Measurements from ENCODE around the gene NRXN2. TPM values are rescaled to one million over a fixed set of nuclear protein-coding genes. Genes with fewer than 3 reads are reported as not detected.

The NRXN2 gene
- 14.9 TPM for polyA plus RNA-seq (2013, experiment 1 of 4)
- polyA plus RNA-seq (2013, experiment 2 of 4) = 13.0 TPM
- 16.0 TPM for polyA plus RNA-seq (2013, experiment 3 of 4)
- 13.4 TPM for polyA plus RNA-seq (2013, experiment 4 of 4)

DNA sequence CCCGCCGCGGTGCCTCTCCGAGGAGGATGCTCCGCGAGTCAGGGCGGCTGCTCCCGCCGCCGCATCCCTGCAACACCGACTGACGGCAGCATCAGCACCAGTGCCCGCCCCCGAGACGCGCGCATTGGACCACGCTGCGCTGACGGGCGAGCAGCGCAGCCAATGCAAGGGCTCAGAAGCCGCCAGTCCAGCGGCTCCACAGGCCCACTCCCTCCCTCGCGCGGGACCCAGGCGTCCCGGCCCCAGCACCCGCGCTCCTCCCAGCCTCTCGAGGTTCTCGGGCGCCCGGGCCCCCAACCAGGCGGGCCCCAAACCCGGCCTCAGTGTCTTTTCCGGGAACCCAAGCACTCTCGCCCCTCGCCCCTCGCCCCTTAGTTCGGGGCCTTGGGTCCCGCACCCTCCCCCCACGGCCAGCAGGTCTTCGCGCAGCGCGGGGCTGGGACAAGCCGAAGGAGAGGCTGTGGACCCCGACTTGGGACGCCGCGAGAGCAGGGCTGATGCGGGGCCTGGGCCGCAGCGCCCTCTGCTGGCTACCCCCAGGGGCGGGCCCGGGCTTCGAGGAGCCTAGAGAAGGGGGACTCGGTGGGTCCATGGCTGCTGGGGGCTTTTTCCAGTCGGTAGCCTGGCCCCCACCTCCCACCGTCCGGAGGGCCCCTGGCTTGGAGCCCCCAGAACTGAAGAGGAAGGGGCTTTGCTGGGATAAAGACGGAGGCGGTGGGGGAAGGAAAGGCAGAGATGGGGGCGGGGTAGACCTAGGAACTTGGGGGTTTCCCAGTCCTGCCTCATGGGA is at the start of gene NRXN2:
NRXN2 (minus strand) TSS at position 81 of the 790 bp plus-strand sequence. CDS start 9,498 bp downstream, outside the sequence.
- H3K4me3 ChIP-seq (ENCODE audit: insufficient read depth, low read depth, low read length) = peak within 1 kb of the TSS; percentile 66
- H3K9me3 ChIP-seq (ENCODE audit: control insufficient read depth, low read length) = no peaks in the 10 kb centered on the region
- 3% methylated on average over 66 of the region's 66 CpGs for WGBS, 2 experiments
- H3K4me1 ChIP-seq (ENCODE audit: control insufficient read depth, insufficient read depth, low read length) = peaks cover 18% of the 10 kb centered on the region
- H3K27me3 ChIP-seq (ENCODE audit: control insufficient read depth, insufficient read depth, low read length, poor library complexity, severe bottlenecking) = peaks cover 30% of the 10 kb centered on the region
- H3K36me3 ChIP-seq (ENCODE audit: control insufficient read depth, insufficient read depth, low read length) = no peaks in the 10 kb centered on the region
- peak within 1 kb of the TSS; percentile 53 for H3K27ac ChIP-seq (ENCODE audit: insufficient read depth, low read depth, low read length, poor library complexity, severe bottlenecking)

DNA sequence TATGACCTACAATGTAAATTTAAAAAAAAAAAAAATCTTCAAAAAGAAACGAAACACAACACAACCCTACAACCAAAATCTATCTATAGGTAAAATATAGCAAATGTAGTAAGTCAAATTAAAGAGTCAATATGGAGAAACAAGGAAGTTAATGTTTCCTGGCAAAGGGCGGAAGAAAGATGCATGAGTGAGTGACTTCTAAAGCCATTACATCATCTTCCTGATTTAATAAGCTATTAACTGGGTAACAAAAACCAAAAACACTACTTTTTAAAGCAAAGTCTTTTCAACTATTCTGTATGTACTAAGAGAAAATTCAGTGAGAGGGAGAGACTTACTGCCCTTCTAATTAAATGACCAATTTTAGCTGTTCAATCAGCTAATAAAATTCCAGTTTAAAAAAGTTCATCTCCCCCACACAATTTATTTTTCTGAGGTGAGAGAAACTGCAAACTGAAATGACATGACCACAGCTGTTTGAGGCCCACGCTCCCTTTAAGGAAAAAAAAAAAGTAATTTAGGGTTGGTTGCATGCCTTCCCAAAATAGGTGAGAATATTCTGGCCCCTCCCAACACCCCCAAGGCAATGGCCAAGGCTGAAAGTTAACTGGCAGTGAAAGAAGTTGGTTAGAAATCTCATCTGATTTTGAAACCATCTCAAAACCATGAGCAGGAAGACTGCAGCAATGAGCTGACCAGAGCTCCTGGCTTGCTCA is 49.5 kb upstream of the NRXN2 start:
- Histone ChIP-seq H3K4me1 (ENCODE audit: control insufficient read depth, insufficient read depth, low read length) (peaks cover 7% of the 10 kb centered on the region), H3K4me3 (ENCODE audit: insufficient read depth, low read depth, low read length) (no peak overlapping the region), H3K36me3 (ENCODE audit: control insufficient read depth, insufficient read depth, low read length) (peaks cover 82% of the 10 kb centered on the region), H3K27ac (ENCODE audit: insufficient read depth, low read depth, low read length, poor library complexity, severe bottlenecking) (no peak overlapping the region), H3K9me3 (ENCODE audit: control insufficient read depth, low read length) (no peaks in the 10 kb centered on the region), H3K27me3 (ENCODE audit: control insufficient read depth, insufficient read depth, low read length, poor library complexity, severe bottlenecking) (no peaks in the 10 kb centered on the region)
- WGBS, 2 experiments = 90 to 100% methylated on average over 2 of the region's 3 CpGs

DNA sequence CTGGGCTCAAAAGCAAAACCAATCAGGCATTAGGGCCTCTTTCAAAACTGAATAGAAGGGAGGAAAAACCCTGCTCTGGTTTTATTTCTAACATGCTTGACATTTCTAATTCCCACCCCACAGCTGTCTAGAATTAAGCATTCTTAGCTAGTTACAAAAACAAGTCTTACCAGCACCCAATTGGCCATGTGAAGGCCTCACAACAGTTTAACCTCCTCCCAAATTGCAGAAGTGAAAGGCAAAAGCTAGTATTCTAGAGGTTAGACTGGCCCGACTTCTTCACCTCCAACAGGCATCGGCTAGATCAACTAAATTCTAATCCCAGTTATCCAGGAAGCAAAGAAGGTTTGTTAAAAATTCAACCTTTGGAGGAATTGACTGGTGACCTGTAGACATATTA is 48.9 kb upstream of the NRXN2 start:
- Histone ChIP-seq H3K9me3 (ENCODE audit: control insufficient read depth, low read length) (no peaks in the 10 kb centered on the region), H3K27me3 (ENCODE audit: control insufficient read depth, insufficient read depth, low read length, poor library complexity, severe bottlenecking) (no peaks in the 10 kb centered on the region), H3K27ac (ENCODE audit: insufficient read depth, low read depth, low read length, poor library complexity, severe bottlenecking) (no peak overlapping the region), H3K4me3 (ENCODE audit: insufficient read depth, low read depth, low read length) (no peak overlapping the region), H3K4me1 (ENCODE audit: control insufficient read depth, insufficient read depth, low read length) (peaks cover 11% of the 10 kb centered on the region), H3K36me3 (ENCODE audit: control insufficient read depth, insufficient read depth, low read length) (peaks cover 88% of the 10 kb centered on the region)
- 88 to 100% methylated on average over 1 to 2 of the region's 2 CpGs for WGBS, 2 experiments

DNA sequence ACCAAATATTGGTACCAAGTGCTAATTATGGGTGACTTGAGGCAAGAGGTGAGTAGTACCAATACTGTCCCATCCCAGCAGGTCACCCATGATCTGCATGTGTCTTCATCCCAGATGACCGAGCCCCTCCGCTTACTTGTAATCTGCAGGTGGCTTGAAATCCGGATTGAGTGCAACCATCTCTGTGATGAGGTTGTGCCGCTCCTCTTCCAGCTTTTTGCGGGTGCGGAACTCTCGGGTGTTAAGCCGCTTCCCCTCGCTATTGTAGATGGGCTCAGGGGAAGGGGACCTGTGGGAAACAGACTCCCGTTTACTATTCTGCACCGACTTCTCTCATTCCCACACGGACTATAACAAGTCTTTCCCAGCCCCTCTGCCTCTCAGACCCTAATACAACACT is 47.1 kb upstream of the NRXN2 start:
- H3K36me3 ChIP-seq (ENCODE audit: control insufficient read depth, insufficient read depth, low read length) = peaks cover 90% of the 10 kb centered on the region
- peaks cover 12% of the 10 kb centered on the region for H3K4me1 ChIP-seq (ENCODE audit: control insufficient read depth, insufficient read depth, low read length)
- no peak overlapping the region for H3K4me3 ChIP-seq (ENCODE audit: insufficient read depth, low read depth, low read length)
- H3K27ac ChIP-seq (ENCODE audit: insufficient read depth, low read depth, low read length, poor library complexity, severe bottlenecking) = no peak overlapping the region
- 95 to 96% methylated on average over 12 of the region's 12 CpGs for WGBS, 2 experiments
- H3K27me3 ChIP-seq (ENCODE audit: control insufficient read depth, insufficient read depth, low read length, poor library complexity, severe bottlenecking) = no peaks in the 10 kb centered on the region
- no peaks in the 10 kb centered on the region for H3K9me3 ChIP-seq (ENCODE audit: control insufficient read depth, low read length)

DNA sequence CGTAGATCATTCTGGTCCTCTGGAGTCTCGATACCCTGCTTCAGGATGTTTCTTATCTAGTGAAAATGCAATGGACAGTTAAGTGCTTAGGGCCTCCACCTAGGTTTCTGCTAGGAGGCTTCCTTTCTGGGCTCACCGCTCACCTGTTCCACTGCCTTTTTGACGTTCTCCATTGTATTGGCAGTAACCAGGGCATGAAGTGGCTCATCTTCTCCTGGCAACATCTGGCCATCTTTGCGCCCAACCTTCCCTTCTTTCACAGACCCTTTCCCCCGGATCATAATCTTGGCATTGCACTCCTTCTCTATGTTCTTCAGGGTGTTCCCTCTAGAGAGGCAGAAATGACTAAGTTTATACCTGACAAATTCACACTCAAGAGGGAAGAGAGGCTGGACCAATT is 46.3 kb upstream of the NRXN2 start:
- no peak overlapping the region for H3K4me3 ChIP-seq (ENCODE audit: insufficient read depth, low read depth, low read length)
- WGBS, 2 experiments = 95% methylated on average over 6 of the region's 6 CpGs
- H3K9me3 ChIP-seq (ENCODE audit: control insufficient read depth, low read length) = no peaks in the 10 kb centered on the region
- H3K27ac ChIP-seq (ENCODE audit: insufficient read depth, low read depth, low read length, poor library complexity, severe bottlenecking) = no peak overlapping the region
- peaks cover 20% of the 10 kb centered on the region for H3K4me1 ChIP-seq (ENCODE audit: control insufficient read depth, insufficient read depth, low read length)
- no peaks in the 10 kb centered on the region for H3K27me3 ChIP-seq (ENCODE audit: control insufficient read depth, insufficient read depth, low read length, poor library complexity, severe bottlenecking)
- peaks cover 88% of the 10 kb centered on the region for H3K36me3 ChIP-seq (ENCODE audit: control insufficient read depth, insufficient read depth, low read length)

DNA sequence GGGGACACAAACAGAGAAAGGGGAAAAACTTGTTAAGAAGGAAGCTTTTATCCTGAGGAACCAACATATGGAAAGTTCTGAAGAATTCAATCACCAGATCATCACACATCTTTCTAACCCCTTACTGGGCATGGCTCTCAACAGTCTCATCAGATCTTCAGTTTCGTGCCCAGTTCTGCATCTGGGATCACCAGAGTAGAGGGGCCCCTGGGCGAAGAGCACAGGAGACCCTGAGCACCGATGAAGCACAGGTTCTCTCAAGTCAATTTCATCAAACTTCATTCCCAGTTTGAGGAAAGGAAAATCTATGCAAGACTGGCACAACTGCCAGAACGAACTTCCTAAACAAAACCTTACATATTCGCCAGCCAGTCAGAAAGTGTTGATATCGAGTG is 45.3 kb upstream of the NRXN2 start:
- 93 to 97% methylated on average over 6 of the region's 6 CpGs for WGBS, 2 experiments
- H3K9me3 ChIP-seq (ENCODE audit: control insufficient read depth, low read length) = no peaks in the 10 kb centered on the region
- peaks cover 30% of the 10 kb centered on the region for H3K4me1 ChIP-seq (ENCODE audit: control insufficient read depth, insufficient read depth, low read length)

DNA sequence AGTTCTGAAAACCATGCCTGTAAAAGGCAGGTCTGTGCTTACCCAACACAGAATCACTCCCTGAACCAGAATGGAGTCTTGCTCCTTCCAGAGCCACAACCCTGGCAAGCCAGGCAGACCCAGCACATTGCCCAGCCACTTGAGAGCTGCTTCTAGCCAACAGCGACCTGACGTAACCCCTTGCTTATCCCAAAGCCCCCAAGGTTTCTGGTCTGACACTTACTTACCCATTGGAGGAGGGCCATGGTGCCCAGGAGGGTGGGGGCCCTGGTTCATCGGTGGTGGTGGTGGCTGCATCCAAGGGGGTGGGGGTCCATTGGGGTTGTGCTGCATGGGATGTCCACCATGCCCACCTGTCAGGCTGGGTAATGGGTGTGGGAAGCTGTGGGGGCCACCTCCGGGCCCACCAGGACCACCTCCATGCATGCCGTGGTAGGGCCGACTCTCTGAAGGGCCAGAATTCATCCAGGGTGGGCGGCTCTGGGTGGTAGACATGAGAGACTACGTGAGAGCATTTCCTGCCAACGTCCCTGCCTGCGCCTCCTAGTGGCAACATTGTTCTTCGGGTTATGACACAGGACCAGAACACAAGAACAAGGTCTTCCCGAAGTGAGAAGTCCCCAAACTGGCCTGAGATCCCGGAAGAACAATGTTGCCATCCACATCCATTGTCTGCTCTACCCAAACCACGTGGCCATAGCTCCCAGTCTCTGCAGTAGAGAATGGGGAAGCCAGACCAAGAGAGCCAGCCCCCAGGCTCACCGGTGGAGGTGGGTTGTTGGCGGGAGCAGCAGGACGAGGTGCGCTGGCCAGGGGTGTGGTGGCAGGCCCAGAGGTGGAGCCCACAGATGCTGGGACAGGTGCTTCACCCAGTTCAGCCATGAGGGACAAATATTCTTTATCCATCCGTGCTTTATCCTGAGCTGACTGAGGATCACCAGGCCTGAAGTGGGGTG is 44.6 kb upstream of the NRXN2 start:
- Histone ChIP-seq H3K4me3 (ENCODE audit: insufficient read depth, low read depth, low read length) (no peak overlapping the region), H3K4me1 (ENCODE audit: control insufficient read depth, insufficient read depth, low read length) (peaks cover 37% of the 10 kb centered on the region), H3K9me3 (ENCODE audit: control insufficient read depth, low read length) (no peaks in the 10 kb centered on the region), H3K27ac (ENCODE audit: insufficient read depth, low read depth, low read length, poor library complexity, severe bottlenecking) (no peak overlapping the region), H3K27me3 (ENCODE audit: control insufficient read depth, insufficient read depth, low read length, poor library complexity, severe bottlenecking) (no peaks in the 10 kb centered on the region), H3K36me3 (ENCODE audit: control insufficient read depth, insufficient read depth, low read length) (peaks cover 73% of the 10 kb centered on the region)
- 77 to 80% methylated on average over 19 of the region's 19 CpGs for WGBS, 2 experiments

More for the DNA sequence above, 45.3 kb upstream of the NRXN2 start:
- H3K36me3 ChIP-seq (ENCODE audit: control insufficient read depth, insufficient read depth, low read length) = peaks cover 80% of the 10 kb centered on the region
- no peaks in the 10 kb centered on the region for H3K27me3 ChIP-seq (ENCODE audit: control insufficient read depth, insufficient read depth, low read length, poor library complexity, severe bottlenecking)
- H3K4me3 ChIP-seq (ENCODE audit: insufficient read depth, low read depth, low read length) = no peak overlapping the region
- no peak overlapping the region for H3K27ac ChIP-seq (ENCODE audit: insufficient read depth, low read depth, low read length, poor library complexity, severe bottlenecking)

DNA sequence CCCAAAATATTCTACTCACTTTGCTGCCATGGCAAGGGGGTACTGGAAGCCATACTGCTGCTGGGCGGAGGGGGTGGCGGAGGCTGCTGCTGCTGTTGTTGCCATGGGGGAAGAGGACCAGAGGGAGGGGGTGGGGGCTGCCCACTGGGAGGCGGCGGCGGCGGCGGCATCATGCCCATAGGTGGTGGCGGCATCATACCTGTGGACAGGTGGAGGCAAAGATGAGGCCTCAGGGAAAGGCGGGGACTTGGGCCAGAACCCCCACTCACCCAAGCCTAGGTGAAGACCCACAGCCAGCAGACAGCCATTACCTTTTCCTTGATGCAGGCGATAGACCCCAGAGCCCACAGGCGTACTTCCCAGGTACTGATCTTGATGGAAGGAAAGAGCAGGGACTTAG is 43.9 kb upstream of the NRXN2 start:
- Histone ChIP-seq H3K27ac (ENCODE audit: insufficient read depth, low read depth, low read length, poor library complexity, severe bottlenecking) (no peak overlapping the region), H3K36me3 (ENCODE audit: control insufficient read depth, insufficient read depth, low read length) (peaks cover 67% of the 10 kb centered on the region), H3K9me3 (ENCODE audit: control insufficient read depth, low read length) (no peaks in the 10 kb centered on the region), H3K4me3 (ENCODE audit: insufficient read depth, low read depth, low read length) (no peak overlapping the region), H3K27me3 (ENCODE audit: control insufficient read depth, insufficient read depth, low read length, poor library complexity, severe bottlenecking) (no peaks in the 10 kb centered on the region), H3K4me1 (ENCODE audit: control insufficient read depth, insufficient read depth, low read length) (peaks cover 44% of the 10 kb centered on the region)
- WGBS, 2 experiments = 96 to 99% methylated on average over 11 of the region's 11 CpGs

DNA sequence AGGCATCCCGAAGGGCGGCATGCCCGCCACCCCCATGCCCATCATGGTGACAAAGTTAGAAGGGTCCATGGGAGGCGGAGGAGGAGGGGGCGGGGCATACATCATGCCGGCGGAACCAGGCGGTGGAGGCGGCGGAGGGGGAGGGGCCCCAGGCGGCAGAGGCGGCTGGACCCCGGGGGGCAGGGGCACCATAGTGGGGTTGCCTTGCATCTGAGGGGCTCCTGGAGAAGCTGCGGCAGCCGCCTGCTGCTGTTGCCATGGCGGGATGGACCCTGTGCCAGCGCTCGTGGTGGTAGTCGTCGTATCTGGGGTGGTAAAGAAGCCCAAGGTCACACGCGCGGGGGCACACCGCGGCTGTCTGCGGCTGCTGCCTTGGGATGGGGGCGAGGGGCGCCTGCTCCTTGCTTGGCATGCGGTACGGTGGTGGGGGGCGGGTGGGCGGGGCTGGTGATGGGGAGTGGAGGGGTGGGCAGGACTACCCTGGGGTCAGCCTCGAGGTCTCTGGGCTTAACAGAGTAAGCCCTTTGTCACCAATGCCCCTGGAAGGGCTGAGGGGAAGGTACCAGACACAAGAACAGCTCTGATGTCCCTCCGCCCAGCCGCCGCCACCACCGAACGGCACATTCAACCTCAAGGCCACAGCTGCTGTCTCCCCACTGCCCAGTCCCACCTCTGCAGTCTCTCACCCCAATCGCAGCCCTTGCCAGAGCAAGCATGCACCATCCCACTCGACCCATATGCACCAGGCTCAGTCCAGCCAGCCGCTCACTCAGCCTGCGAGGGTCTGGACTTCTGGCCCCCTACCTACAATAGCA is 43.1 kb upstream of the NRXN2 start:
- no peaks in the 10 kb centered on the region for H3K27me3 ChIP-seq (ENCODE audit: control insufficient read depth, insufficient read depth, low read length, poor library complexity, severe bottlenecking)
- no peak overlapping the region for H3K4me3 ChIP-seq (ENCODE audit: insufficient read depth, low read depth, low read length)
- H3K36me3 ChIP-seq (ENCODE audit: control insufficient read depth, insufficient read depth, low read length) = peaks cover 59% of the 10 kb centered on the region
- no peaks in the 10 kb centered on the region for H3K9me3 ChIP-seq (ENCODE audit: control insufficient read depth, low read length)
- peaks cover 44% of the 10 kb centered on the region for H3K4me1 ChIP-seq (ENCODE audit: control insufficient read depth, insufficient read depth, low read length)
- H3K27ac ChIP-seq (ENCODE audit: insufficient read depth, low read depth, low read length, poor library complexity, severe bottlenecking) = no peak overlapping the region
- 93% methylated on average over 30 to 34 of the region's 42 CpGs for WGBS, 2 experiments
